HepG2 (cell line): ENCODE results near the gene WDR18. TPM values are rescaled to one million over a fixed set of nuclear protein-coding genes. Genes with fewer than 3 reads are reported as not detected.

ENCODE experiments used
- FOXA1 ChIP-seq, 2 experiments: fragments of 450-650 bp in 1 of 2; sonication (generic) in 1 of 2; formaldehyde crosslinking in 1 of 2; IDR thresholded peaks; 2 replicates each; pipeline versions ENCODE4 v1.4.0 to v1.6.1; 2016 to 2020; ENCODE audit warnings: missing genetic modification reagents in 1 of 2
- GABPB1 ChIP-seq: IDR thresholded peaks from 2 replicates; pipeline ENCODE4 v1.6.1; 2016; ENCODE audit warnings: mild to moderate bottlenecking, missing genetic modification reagents, moderate library complexity, missing compliant biosample characterization
- HDAC6 ChIP-seq: fragments of 200-600 bp; sonication (generic); IDR thresholded peaks from 2 replicates; pipeline ENCODE4 v1.7.0; 2017; ENCODE audit warnings: mild to moderate bottlenecking, antibody characterized with exemption, low read length, low read depth
- KAT7 ChIP-seq: IDR thresholded peaks from 2 replicates; pipeline ENCODE4 v1.6.1; 2018; ENCODE audit warnings: borderline replicate concordance, missing compliant biosample characterization
- ONECUT2 ChIP-seq: sonication (generic); formaldehyde crosslinking; IDR thresholded peaks from 2 replicates; pipeline ENCODE4 v1.4.0; 2020; ENCODE audit warnings: missing genetic modification reagents
- SOX5 ChIP-seq: IDR thresholded peaks from 2 replicates; pipeline ENCODE4 v1.6.1; 2016; ENCODE audit warnings: borderline replicate concordance
- SP4 ChIP-seq: sonication (generic); formaldehyde crosslinking; IDR thresholded peaks from 2 replicates; pipeline ENCODE4 v1.8.1; 2023; ENCODE audit warnings: mild to moderate bottlenecking, missing genetic modification reagents
- STAG1 ChIP-seq: sonication (generic); formaldehyde crosslinking; IDR thresholded peaks from 2 replicates; pipeline ENCODE4 v1.4.0; 2020; ENCODE audit warnings: missing genetic modification reagents
- ZNF260 ChIP-seq: sonication (generic); formaldehyde crosslinking; IDR thresholded peaks from 2 replicates; pipeline ENCODE4 v1.4.0; 2020; ENCODE audit warnings: missing genetic modification reagents, low read depth, mild to moderate bottlenecking, borderline replicate concordance
- ZNF292 ChIP-seq: sonication (generic); formaldehyde crosslinking; IDR thresholded peaks from 2 replicates; pipeline ENCODE4 v1.8.1; 2022; ENCODE audit warnings: mild to moderate bottlenecking, low read depth, missing genetic modification reagents, borderline replicate concordance
- ZNF30 ChIP-seq: sonication (generic); formaldehyde crosslinking; IDR thresholded peaks from 2 replicates; pipeline ENCODE4 v1.5.0; 2020; ENCODE audit warnings: mild to moderate bottlenecking, missing genetic modification reagents
- ZNF335 ChIP-seq: sonication (generic); formaldehyde crosslinking; IDR thresholded peaks from 2 replicates; pipeline ENCODE4 v1.4.0; 2020; ENCODE audit warnings: missing genetic modification reagents
- ZNF672 ChIP-seq: sonication (generic); formaldehyde crosslinking; IDR thresholded peaks from 2 replicates; pipeline ENCODE4 v1.8.1; 2022; ENCODE audit warnings: missing genetic modification reagents
- ZNF703 ChIP-seq: sonication (generic); formaldehyde crosslinking; IDR thresholded peaks from 2 replicates; pipeline ENCODE4 v1.5.1; 2020; ENCODE audit warnings: missing genetic modification reagents, mild to moderate bottlenecking, moderate library complexity, borderline replicate concordance
- ZNF816 ChIP-seq: sonication (generic); formaldehyde crosslinking; IDR thresholded peaks from 2 replicates; pipeline ENCODE4 v1.8.0; 2022; ENCODE audit warnings: missing genetic modification reagents, mild to moderate bottlenecking, borderline replicate concordance
- ZNF883 ChIP-seq: sonication (generic); formaldehyde crosslinking; IDR thresholded peaks from 2 replicates; pipeline ENCODE4 v1.5.1; 2020; ENCODE audit warnings: mild to moderate bottlenecking, missing genetic modification reagents; ENCODE audit errors: not compliant biosample characterization
- ZZZ3 ChIP-seq: sonication (generic); formaldehyde crosslinking; IDR thresholded peaks from 2 replicates; pipeline ENCODE4 v1.4.0; 2020; ENCODE audit warnings: missing genetic modification reagents, mild to moderate bottlenecking, borderline replicate concordance
- polyA plus RNA-seq, 8 experiments: library from polyadenylated mRNA; depleted of rRNA in 3 of 8; stranded (reverse) in 7 of 8; unstranded in 1 of 8; fragments of >200 nt; fragmentation: Illumina TruSeq in 4 of 8; extraction: Trizol in 4 of 8; gene quantifications; 2 replicates each; pipeline versions ENCODE4 v1.2.1 to v1.2.3, GENCODE V29; 2011 to 2016; ENCODE audit warnings: low read depth in 4 of 8, missing spikeins in 1 of 8, mixed read lengths in 1 of 8; ENCODE audit not compliant: insufficient read depth in 1 of 8
- total RNA-seq, 5 experiments: library from RNA; depleted of rRNA; stranded (reverse); fragments of >200 nt; fragmentation: Illumina TruSeq; extraction: Trizol; gene quantifications; 2 replicates each; pipeline ENCODE4 v1.2.3, GENCODE V29; 2016; ENCODE audit warnings: low read depth in 1 of 5
- TF ChIP-seq, protein P1 (sequence below), 2 experiments: sonication (generic) in 1 of 2; formaldehyde crosslinking in 1 of 2; IDR thresholded peaks; 2 replicates each; pipeline versions ENCODE4 v1.4.0 to v1.6.1; 2018 to 2020; ENCODE audit warnings: missing genetic modification reagents in 2 of 2, borderline replicate concordance in 1 of 2, low read depth in 1 of 2, mild to moderate bottlenecking in 1 of 2, missing biosample characterization in 1 of 2
- TF ChIP-seq, protein P2 (sequence below): IDR thresholded peaks from 2 replicates; pipeline ENCODE4 v1.6.1; 2016; ENCODE audit warnings: missing compliant biosample characterization, missing genetic modification reagents, borderline replicate concordance
- TF ChIP-seq, protein P3 (sequence below): sonication (generic); formaldehyde crosslinking; IDR thresholded peaks from 2 replicates; pipeline ENCODE4 v1.4.0; 2020; ENCODE audit warnings: missing genetic modification reagents
- TF ChIP-seq, protein P4 (sequence below): sonication (generic); formaldehyde crosslinking; IDR thresholded peaks from 2 replicates; pipeline ENCODE4 v1.4.0; 2020; ENCODE audit warnings: mild to moderate bottlenecking, missing genetic modification reagents
- TF ChIP-seq, protein P5 (sequence below): IDR thresholded peaks from 2 replicates; pipeline ENCODE4 v1.6.1; 2016; ENCODE audit warnings: missing compliant biosample characterization, missing genetic modification reagents, borderline replicate concordance
- TF ChIP-seq, protein P6 (sequence below): sonication (generic); formaldehyde crosslinking; IDR thresholded peaks from 2 replicates; pipeline ENCODE4 v1.8.0; 2022; ENCODE audit warnings: missing genetic modification reagents, mild to moderate bottlenecking, borderline replicate concordance

Gene WDR18
- total and polyA plus RNA-seq, 2 of the 13 experiments (the other 11 are each of a cell fraction or from before 2014, with no cell fraction given): 36.4 to 47.6 TPM

DNA sequence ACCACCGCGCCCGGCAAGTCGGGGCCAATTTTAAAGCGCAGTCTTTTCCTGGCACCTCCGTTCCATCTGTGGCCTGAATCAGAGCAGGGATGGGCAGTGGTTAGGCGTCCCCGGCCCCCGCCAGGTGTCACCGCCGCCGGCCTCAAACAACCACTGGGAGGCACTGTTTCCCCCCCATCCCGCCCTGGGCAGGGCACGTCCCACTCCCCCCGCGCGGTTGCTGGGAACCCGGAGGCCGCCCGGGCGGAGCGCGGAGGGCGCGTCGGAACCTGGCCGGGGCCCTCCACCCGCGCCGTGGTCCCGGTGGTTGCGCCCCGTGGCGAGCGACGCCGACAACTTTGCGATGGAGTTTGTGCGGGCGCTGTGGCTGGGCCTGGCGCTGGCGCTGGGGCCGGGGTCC lies 15.9 kb downstream of the WDR18 start, which contains the start of gene GRIN3B (continued):
- no peak for TF ChIP-seq ZNF816 (CRISPR knock-in tag)
- TF ChIP-seq SP4 (CRISPR knock-in tag): 0 out of 2 replicates have a peak, but pooled peaks have one; percentile 17
- no peak for TF ChIP-seq ZNF292
- TF ChIP-seq ZNF883: no peak
- TF ChIP-seq, protein P1, sequence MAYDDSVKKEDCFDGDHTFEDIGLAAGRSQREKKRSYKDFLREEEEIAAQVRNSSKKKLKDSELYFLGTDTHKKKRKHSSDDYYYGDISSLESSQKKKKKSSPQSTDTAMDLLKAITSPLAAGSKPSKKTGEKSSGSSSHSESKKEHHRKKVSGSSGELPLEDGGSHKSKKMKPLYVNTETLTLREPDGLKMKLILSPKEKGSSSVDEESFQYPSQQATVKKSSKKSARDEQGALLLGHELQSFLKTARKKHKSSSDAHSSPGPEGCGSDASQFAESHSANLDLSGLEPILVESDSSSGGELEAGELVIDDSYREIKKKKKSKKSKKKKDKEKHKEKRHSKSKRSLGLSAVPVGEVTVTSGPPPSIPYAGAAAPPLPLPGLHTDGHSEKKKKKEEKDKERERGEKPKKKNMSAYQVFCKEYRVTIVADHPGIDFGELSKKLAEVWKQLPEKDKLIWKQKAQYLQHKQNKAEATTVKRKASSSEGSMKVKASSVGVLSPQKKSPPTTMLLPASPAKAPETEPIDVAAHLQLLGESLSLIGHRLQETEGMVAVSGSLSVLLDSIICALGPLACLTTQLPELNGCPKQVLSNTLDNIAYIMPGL (CRISPR knock-in tag; IDR thresholded peaks at IDR 0.05; ENCODE audit: borderline replicate concordance in 1 of 2, low read depth in 1 of 2): peak; percentile 36 to 77; a peak in 3 of 4 replicates
- no peak for TF ChIP-seq ZNF30
- no peak for TF ChIP-seq ONECUT2 (CRISPR knock-in tag)
- TF ChIP-seq, protein P2, sequence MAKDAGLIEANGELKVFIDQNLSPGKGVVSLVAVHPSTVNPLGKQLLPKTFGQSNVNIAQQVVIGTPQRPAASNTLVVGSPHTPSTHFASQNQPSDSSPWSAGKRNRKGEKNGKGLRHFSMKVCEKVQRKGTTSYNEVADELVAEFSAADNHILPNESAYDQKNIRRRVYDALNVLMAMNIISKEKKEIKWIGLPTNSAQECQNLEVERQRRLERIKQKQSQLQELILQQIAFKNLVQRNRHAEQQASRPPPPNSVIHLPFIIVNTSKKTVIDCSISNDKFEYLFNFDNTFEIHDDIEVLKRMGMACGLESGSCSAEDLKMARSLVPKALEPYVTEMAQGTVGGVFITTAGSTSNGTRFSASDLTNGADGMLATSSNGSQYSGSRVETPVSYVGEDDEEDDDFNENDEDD (CRISPR knock-in tag): no peak
- TF ChIP-seq, protein P3, sequence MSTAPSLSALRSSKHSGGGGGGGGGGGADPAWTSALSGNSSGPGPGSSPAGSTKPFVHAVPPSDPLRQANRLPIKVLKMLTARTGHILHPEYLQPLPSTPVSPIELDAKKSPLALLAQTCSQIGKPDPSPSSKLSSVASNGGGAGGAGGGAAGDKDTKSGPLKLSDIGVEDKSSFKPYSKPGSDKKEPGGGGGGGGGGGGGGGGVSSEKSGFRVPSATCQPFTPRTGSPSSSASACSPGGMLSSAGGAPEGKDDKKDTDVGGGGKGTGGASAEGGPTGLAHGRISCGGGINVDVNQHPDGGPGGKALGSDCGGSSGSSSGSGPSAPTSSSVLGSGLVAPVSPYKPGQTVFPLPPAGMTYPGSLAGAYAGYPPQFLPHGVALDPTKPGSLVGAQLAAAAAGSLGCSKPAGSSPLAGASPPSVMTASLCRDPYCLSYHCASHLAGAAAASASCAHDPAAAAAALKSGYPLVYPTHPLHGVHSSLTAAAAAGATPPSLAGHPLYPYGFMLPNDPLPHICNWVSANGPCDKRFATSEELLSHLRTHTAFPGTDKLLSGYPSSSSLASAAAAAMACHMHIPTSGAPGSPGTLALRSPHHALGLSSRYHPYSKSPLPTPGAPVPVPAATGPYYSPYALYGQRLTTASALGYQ (CRISPR knock-in tag): no peak
- TF ChIP-seq GABPB1 (CRISPR knock-in tag): peak; percentile 49; the same call in 1 of the 2 replicates
- no peak for TF ChIP-seq FOXA1 (IDR thresholded peaks at IDR 0.05)
- TF ChIP-seq FOXA1 (CRISPR knock-in tag; IDR thresholded peaks at IDR 0.05): no peak
- no peak for TF ChIP-seq ZNF703 (CRISPR knock-in tag)
- TF ChIP-seq SOX5 (CRISPR knock-in tag): no peak
- TF ChIP-seq KAT7 (CRISPR knock-in tag): no peak
- TF ChIP-seq ZNF260 (CRISPR knock-in tag): no peak
- TF ChIP-seq, protein P4, sequence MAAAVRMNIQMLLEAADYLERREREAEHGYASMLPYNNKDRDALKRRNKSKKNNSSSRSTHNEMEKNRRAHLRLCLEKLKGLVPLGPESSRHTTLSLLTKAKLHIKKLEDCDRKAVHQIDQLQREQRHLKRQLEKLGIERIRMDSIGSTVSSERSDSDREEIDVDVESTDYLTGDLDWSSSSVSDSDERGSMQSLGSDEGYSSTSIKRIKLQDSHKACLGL: 0 out of 2 replicates have a peak, but pooled peaks have one; percentile 20
- TF ChIP-seq, protein P5, sequence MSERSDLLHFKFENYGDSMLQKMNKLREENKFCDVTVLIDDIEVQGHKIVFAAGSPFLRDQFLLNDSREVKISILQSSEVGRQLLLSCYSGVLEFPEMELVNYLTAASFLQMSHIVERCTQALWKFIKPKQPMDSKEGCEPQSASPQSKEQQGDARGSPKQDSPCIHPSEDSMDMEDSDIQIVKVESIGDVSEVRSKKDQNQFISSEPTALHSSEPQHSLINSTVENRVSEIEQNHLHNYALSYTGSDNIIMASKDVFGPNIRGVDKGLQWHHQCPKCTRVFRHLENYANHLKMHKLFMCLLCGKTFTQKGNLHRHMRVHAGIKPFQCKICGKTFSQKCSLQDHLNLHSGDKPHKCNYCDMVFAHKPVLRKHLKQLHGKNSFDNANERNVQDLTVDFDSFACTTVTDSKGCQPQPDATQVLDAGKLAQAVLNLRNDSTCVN (CRISPR knock-in tag): no peak
- TF ChIP-seq, protein P6, sequence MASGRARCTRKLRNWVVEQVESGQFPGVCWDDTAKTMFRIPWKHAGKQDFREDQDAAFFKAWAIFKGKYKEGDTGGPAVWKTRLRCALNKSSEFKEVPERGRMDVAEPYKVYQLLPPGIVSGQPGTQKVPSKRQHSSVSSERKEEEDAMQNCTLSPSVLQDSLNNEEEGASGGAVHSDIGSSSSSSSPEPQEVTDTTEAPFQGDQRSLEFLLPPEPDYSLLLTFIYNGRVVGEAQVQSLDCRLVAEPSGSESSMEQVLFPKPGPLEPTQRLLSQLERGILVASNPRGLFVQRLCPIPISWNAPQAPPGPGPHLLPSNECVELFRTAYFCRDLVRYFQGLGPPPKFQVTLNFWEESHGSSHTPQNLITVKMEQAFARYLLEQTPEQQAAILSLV (CRISPR knock-in tag): no peak
- TF ChIP-seq STAG1 (CRISPR knock-in tag): peak; percentile 45
- TF ChIP-seq HDAC6: no peak
- no peak for TF ChIP-seq ZNF672 (CRISPR knock-in tag)
- no peak for TF ChIP-seq ZNF335 (CRISPR knock-in tag)
- no peak for TF ChIP-seq ZZZ3 (CRISPR knock-in tag)
